Mesenchymal stem cell (in vitro differentiated cells and primary cell): ENCODE results near the gene HPSE.
A peak's percentile ranks its signal among the peaks of the same experiment; 100 is the strongest.

Experiments used
- DNase-seq: peaks from one replicate; pipeline ENCODE4 v3.0.0-alpha.2; 2013
- H2AFZ ChIP-seq: one replicate; pipeline ENCODE4 v1.6.1; 2013; ENCODE audit warnings: low read depth, mild to moderate bottlenecking, control low read depth, inconsistent platforms, low read length, moderate library complexity
- H2AK5ac ChIP-seq: 2 replicates; pipeline ENCODE4 v1.6.1; 2013; ENCODE audit warnings: low read length, moderate library complexity, mild to moderate bottlenecking, inconsistent platforms; ENCODE audit not compliant: severe bottlenecking
- H2BK120ac ChIP-seq: one replicate; pipeline ENCODE4 v1.6.1; 2013; ENCODE audit warnings: low read depth, mild to moderate bottlenecking, inconsistent platforms, low read length, moderate library complexity
- H2BK12ac ChIP-seq, 2 experiments: one replicate each; pipeline ENCODE4 v1.6.1; 2013; ENCODE audit warnings: inconsistent platforms in 2 of 2, low read length in 2 of 2, mild to moderate bottlenecking in 2 of 2, moderate library complexity in 2 of 2, control low read depth in 1 of 2
- H2BK15ac ChIP-seq: one replicate; pipeline ENCODE4 v1.6.1; 2013; ENCODE audit warnings: mild to moderate bottlenecking, low read depth, inconsistent platforms; ENCODE audit not compliant: poor library complexity, severe bottlenecking
- H2BK5ac ChIP-seq: 2 replicates; pipeline ENCODE4 v1.6.1; 2013; ENCODE audit warnings: low read depth, mild to moderate bottlenecking, low read length, control low read depth, inconsistent platforms; ENCODE audit not compliant: poor library complexity, severe bottlenecking
- H3K14ac ChIP-seq, 2 experiments: one replicate each; pipeline ENCODE4 v1.6.1; 2013; ENCODE audit warnings: inconsistent platforms in 2 of 2, low read length in 2 of 2, control low read depth in 1 of 2, mild to moderate bottlenecking in 1 of 2, moderate library complexity in 1 of 2
- H3K18ac ChIP-seq, 2 experiments: one replicate each; pipeline ENCODE4 v1.6.1; 2013; ENCODE audit warnings: inconsistent platforms in 2 of 2, low read length in 2 of 2, control low read depth in 1 of 2, low read depth in 1 of 2, mild to moderate bottlenecking in 1 of 2
- H3K23ac ChIP-seq, 2 experiments: one replicate each; pipeline ENCODE4 v1.6.1; 2013; ENCODE audit warnings: inconsistent platforms in 2 of 2, low read length in 2 of 2, mild to moderate bottlenecking in 2 of 2, moderate library complexity in 2 of 2, control low read depth in 1 of 2
- H3K27ac ChIP-seq: 2 replicates; pipeline ENCODE4 v1.5.1; 2013; ENCODE audit warnings: mild to moderate bottlenecking, moderate library complexity, low read length, control low read depth, inconsistent platforms; ENCODE audit not compliant: poor library complexity, severe bottlenecking
- H3K27me3 ChIP-seq, 2 experiments: 2 replicates each; pipeline versions ENCODE4 v1.6.1 to v1.7.0; 2013; ENCODE audit warnings: low read length in 2 of 2, mild to moderate bottlenecking in 2 of 2, moderate library complexity in 2 of 2, control low read depth in 1 of 2, inconsistent platforms in 1 of 2; ENCODE audit not compliant: control insufficient read depth in 1 of 2, insufficient read depth in 1 of 2
- H3K36me3 ChIP-seq, 2 experiments: 2 replicates each; pipeline versions ENCODE4 v1.6.1 to v1.7.0; 2013; ENCODE audit warnings: low read length in 2 of 2, control low read depth in 1 of 2, inconsistent platforms in 1 of 2, low read depth in 1 of 2, mild to moderate bottlenecking in 1 of 2; ENCODE audit not compliant: insufficient read depth in 2 of 2, control insufficient read depth in 1 of 2
- H3K4ac ChIP-seq, 2 experiments: one replicate each; pipeline ENCODE4 v1.6.1; 2013; ENCODE audit warnings: inconsistent platforms in 2 of 2, low read length in 2 of 2, mild to moderate bottlenecking in 2 of 2, moderate library complexity in 2 of 2, control low read depth in 1 of 2, low read depth in 1 of 2
- H3K4me1 ChIP-seq: 2 replicates; pipeline ENCODE4 v1.6.1; 2013; ENCODE audit warnings: low read depth, low read length, control low read depth; ENCODE audit not compliant: control insufficient read depth, insufficient read depth
- H3K4me2 ChIP-seq: 2 replicates; pipeline ENCODE4 v1.6.1; 2013; ENCODE audit warnings: low read length, mild to moderate bottlenecking, inconsistent platforms; ENCODE audit not compliant: poor library complexity, severe bottlenecking
- H3K4me3 ChIP-seq, 2 experiments: 2 replicates each; pipeline versions ENCODE4 v1.5.1 to v1.7.0; 2013; ENCODE audit warnings: low read length in 2 of 2, mild to moderate bottlenecking in 2 of 2, control low read depth in 1 of 2, low read depth in 1 of 2; ENCODE audit not compliant: insufficient read depth in 1 of 2
- H3K79me1 ChIP-seq: replicated peaks from 2 replicates; pipeline ENCODE4 v1.6.1; 2013; ENCODE audit warnings: mild to moderate bottlenecking, control low read depth, low read length, inconsistent platforms; ENCODE audit not compliant: poor library complexity, severe bottlenecking
- H3K9ac ChIP-seq: 2 replicates; pipeline ENCODE4 v1.7.0; 2013; ENCODE audit warnings: mild to moderate bottlenecking, low read length, moderate library complexity
- H3K9me3 ChIP-seq: 2 replicates; pipeline ENCODE4 v1.7.0; 2013; ENCODE audit warnings: mild to moderate bottlenecking, low read length; ENCODE audit not compliant: control insufficient read depth
- H4K8ac ChIP-seq: one replicate; pipeline ENCODE4 v1.6.1; 2013; ENCODE audit warnings: inconsistent platforms, mild to moderate bottlenecking, low read length, moderate library complexity
- H4K91ac ChIP-seq: one replicate; pipeline ENCODE4 v1.6.1; 2013; ENCODE audit warnings: mild to moderate bottlenecking, low read length, inconsistent platforms
- WGBS: methylation state at CpG from one replicate; pipeline ENCODE4 v1.1.7; 2013; ENCODE audit warnings: mixed read lengths; 5-methylcytosine and 5-hydroxymethylcytosine counted together

The HPSE gene

GRCh38 chr4:83369831-83370639 lies 35.4 kb upstream of the HPSE start:
- DNase-seq = peak; percentile 48
- peak overlapping the region in 1 of 2 experiments; percentile 2 for H3K14ac ChIP-seq
- H2BK15ac ChIP-seq = no peak overlapping the region
- H4K8ac ChIP-seq = peak overlapping the region; percentile 92
- no peak overlapping the region for H3K4me3 ChIP-seq
- H3K9me3 ChIP-seq = no peaks in the 10 kb centered on the region
- no peaks in the 10 kb centered on the region for H3K27me3 ChIP-seq
- H3K4ac ChIP-seq = peak overlapping the region in 1 of 2 experiments; percentile 1
- H3K36me3 ChIP-seq = no peaks in the 10 kb centered on the region
- H4K91ac ChIP-seq = peak overlapping the region; percentile 88
- H2BK12ac ChIP-seq = peak overlapping the region in 1 of 2 experiments; percentile 23
- H2BK120ac ChIP-seq = no peak overlapping the region
- H2AFZ ChIP-seq = no peak overlapping the region
- no peak overlapping the region for H3K9ac ChIP-seq
- 77% methylated on average over 4 of the region's 4 CpGs for WGBS
- H3K18ac ChIP-seq = peak overlapping the region in 1 of 2 experiments; percentile 48
- H2AK5ac ChIP-seq = no peak overlapping the region
- no peak overlapping the region for H3K23ac ChIP-seq
- H2BK5ac ChIP-seq = no peak overlapping the region
- H3K4me2 ChIP-seq = no peak overlapping the region
- H3K79me1 ChIP-seq = no peaks in the 10 kb centered on the region
- no peak overlapping the region for H3K27ac ChIP-seq
- H3K4me1 ChIP-seq = peaks cover 7% of the 10 kb centered on the region

GRCh38 chr4:83364312-83364711 lies 29.7 kb upstream of the HPSE start:
- H4K8ac ChIP-seq = no peak overlapping the region
- H3K9me3 ChIP-seq = no peaks in the 10 kb centered on the region
- H3K23ac ChIP-seq = no peak overlapping the region
- H4K91ac ChIP-seq = no peak overlapping the region
- no peak overlapping the region for H2BK120ac ChIP-seq
- no peaks in the 10 kb centered on the region for H3K27me3 ChIP-seq
- no peak overlapping the region for H3K9ac ChIP-seq
- no peak overlapping the region for H3K4ac ChIP-seq
- H3K18ac ChIP-seq = no peak overlapping the region
- no peak overlapping the region for H2BK5ac ChIP-seq
- no peaks in the 10 kb centered on the region for H3K4me1 ChIP-seq
- no peak overlapping the region for H3K4me2 ChIP-seq
- no peak overlapping the region for H3K4me3 ChIP-seq
- no peak overlapping the region for H3K14ac ChIP-seq
- H2AFZ ChIP-seq = no peak overlapping the region
- no peak overlapping the region for H2BK12ac ChIP-seq
- no peak overlapping the region for H2AK5ac ChIP-seq
- H2BK15ac ChIP-seq = no peak overlapping the region
- no peaks in the 10 kb centered on the region for H3K79me1 ChIP-seq
- DNase-seq = no peak
- 94% methylated on average over 3 of the region's 3 CpGs for WGBS
- no peaks in the 10 kb centered on the region for H3K36me3 ChIP-seq
- no peak overlapping the region for H3K27ac ChIP-seq

DNA sequence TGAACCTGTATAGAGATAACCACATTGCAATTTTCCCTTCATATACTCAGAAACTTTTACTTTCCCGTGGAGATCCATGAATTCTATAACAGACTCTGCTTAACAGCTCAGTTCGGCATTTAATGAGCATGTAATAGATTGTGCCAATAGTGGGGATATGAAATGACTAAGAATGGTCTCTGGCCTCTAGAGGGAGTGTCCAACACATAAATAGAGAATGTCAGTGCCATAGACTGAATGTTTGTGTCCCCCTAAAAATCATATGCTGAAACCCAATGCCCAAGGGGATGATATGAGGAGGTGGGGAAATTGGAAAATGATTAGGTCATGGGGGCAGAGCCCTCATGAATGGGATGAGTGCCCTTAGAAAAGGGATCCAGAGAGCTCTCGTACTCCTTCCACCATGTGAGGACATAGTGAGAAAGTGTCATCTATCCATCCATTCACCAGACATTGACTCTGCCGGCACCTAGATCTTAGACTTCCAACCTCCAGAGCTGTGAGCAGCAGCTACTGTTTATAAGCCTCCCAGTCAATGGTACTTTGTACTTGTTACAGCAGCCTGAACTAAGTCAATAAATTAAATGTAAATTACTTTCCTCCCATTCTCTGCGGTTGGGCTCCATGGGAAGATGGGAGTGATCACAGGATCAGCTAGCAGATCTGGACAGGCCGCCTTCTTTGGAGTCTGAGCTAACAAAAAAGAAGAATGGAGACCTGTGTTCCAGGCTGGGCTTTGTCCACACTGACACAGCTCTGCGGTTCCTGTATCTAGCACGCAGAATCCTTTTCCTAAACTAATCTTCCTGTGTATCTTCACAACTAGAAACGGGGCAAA lies 28.1 kb upstream of the HPSE start:
- H2BK120ac ChIP-seq = no peak overlapping the region
- no peak overlapping the region for H3K18ac ChIP-seq
- DNase-seq = peak; percentile 38
- H3K4me1 ChIP-seq = peaks cover under 1% of the 10 kb centered on the region
- no peak overlapping the region for H2BK5ac ChIP-seq
- H3K23ac ChIP-seq = no peak overlapping the region
- H2BK12ac ChIP-seq = no peak overlapping the region
- H3K9me3 ChIP-seq = no peaks in the 10 kb centered on the region
- H2BK15ac ChIP-seq = no peak overlapping the region
- peak overlapping the region; percentile 24 for H4K8ac ChIP-seq
- H3K4me2 ChIP-seq = no peak overlapping the region
- no peak overlapping the region for H3K27ac ChIP-seq
- H3K9ac ChIP-seq = peak overlapping the region; percentile 62
- no peaks in the 10 kb centered on the region for H3K36me3 ChIP-seq
- H2AFZ ChIP-seq = no peak overlapping the region
- no peak overlapping the region for H4K91ac ChIP-seq
- no peaks in the 10 kb centered on the region for H3K27me3 ChIP-seq
- no peak overlapping the region for H3K4me3 ChIP-seq
- H2AK5ac ChIP-seq = no peak overlapping the region
- 82% methylated on average over 9 of the region's 9 CpGs for WGBS
- no peak overlapping the region for H3K4ac ChIP-seq
- H3K14ac ChIP-seq = no peak overlapping the region
- H3K79me1 ChIP-seq = no peaks in the 10 kb centered on the region

- no peak overlapping the region for H2AFZ ChIP-seq
- no peak overlapping the region for H2BK5ac ChIP-seq
- no peak overlapping the region for H2BK12ac ChIP-seq
- H2AK5ac ChIP-seq = no peak overlapping the region
- H3K23ac ChIP-seq = no peak overlapping the region
- H3K4me1 ChIP-seq = peaks cover 2% of the 10 kb centered on the region
- H2BK120ac ChIP-seq = no peak overlapping the region
- no peaks in the 10 kb centered on the region for H3K9me3 ChIP-seq
- peak overlapping the region; percentile 62 for H3K9ac ChIP-seq
- no peak overlapping the region for H3K4me3 ChIP-seq
- H4K8ac ChIP-seq = no peak overlapping the region
- no peak for DNase-seq
- H2BK15ac ChIP-seq = no peak overlapping the region
- no peak overlapping the region for H3K4ac ChIP-seq
- no peak overlapping the region for H3K18ac ChIP-seq
- no peak overlapping the region for H3K4me2 ChIP-seq
- no peaks in the 10 kb centered on the region for H3K36me3 ChIP-seq
- H3K27ac ChIP-seq = no peak overlapping the region
- H3K14ac ChIP-seq = no peak overlapping the region
- 90% methylated on average over 7 of the region's 7 CpGs for WGBS
- no peaks in the 10 kb centered on the region for H3K27me3 ChIP-seq
- no peaks in the 10 kb centered on the region for H3K79me1 ChIP-seq
- no peak overlapping the region for H4K91ac ChIP-seq
These were observed 26.9 kb upstream of the HPSE start for GRCh38 chr4:83361416-83362103.
